Measurements from ENCODE around the gene ING1.
"Not testable (repeated sequence)": the region's sequence is repeated elsewhere in the genome, so short reads cannot be mapped to it uniquely, and the experiment has no call there.

Gene ING1

GRCh38 chr13:110715395-110716246 lies 2.1 kb downstream of the ING1 start:
- peak; percentile 78 for DNase-seq (ENCODE audit: low read depth)

DNA sequence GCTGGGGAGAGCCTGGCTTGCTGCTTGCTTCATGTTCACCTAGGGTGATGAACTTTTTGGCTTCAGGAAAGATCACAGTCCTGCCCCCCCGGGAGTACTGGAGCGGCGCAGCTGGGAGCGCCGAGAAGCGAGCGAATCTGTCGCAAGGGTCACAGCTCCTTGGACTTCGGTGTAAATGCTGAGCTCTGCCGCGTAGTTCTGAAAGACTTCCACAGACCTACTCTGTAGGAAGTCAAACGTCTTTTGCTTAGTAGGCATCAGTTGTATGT lies 2.7 kb downstream of the ING1 start:
- DNase-seq (ENCODE audit: low read depth), result no peak

DNA sequence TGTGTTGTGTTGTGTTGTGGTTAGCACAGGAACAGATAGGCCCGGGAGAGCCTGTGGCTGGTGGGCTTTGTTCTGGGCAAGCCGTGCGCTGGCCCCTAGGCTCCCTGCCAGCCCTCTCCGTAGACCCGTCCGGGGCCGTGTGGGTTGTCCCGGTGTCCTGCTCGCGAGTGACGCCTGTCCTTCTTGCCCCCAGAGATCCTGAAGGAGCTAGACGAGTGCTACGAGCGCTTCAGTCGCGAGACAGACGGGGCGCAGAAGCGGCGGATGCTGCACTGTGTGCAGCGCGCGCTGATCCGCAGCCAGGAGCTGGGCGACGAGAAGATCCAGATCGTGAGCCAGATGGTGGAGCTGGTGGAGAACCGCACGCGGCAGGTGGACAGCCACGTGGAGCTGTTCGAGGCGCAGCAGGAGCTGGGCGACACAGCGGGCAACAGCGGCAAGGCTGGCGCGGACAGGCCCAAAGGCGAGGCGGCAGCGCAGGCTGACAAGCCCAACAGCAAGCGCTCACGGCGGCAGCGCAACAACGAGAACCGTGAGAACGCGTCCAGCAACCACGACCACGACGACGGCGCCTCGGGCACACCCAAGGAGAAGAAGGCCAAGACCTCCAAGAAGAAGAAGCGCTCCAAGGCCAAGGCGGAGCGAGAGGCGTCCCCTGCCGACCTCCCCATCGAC lies 5.7 kb downstream of the ING1 start:
- DNase-seq (ENCODE audit: low read depth), result no peak

- DNase-seq (ENCODE audit: low read depth), result no peak
These were observed 9.5 kb downstream of the ING1 start for GRCh38 chr13:110722971-110723370.

DNA sequence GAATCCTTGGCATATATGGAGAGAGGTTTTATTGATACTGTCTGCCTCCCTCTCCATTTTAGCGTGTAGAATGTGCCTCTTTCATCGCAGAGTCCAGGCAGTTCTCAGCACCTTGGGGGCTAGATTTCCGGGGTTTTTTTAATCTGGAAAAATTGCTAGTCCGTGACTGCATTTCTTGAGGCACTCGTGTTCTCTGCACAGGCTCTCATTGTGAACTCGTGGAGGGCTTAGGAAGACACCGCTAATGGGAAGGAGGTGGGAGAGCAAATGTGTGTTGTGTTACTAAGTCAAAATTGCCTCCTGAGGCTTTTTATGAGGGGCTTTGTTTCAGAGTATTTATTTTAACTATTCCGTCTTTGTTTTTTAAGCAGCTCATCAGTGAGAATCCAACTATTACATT lies 10.1 kb downstream of the ING1 start:
- DNase-seq (ENCODE audit: low read depth), result no peak

DNA sequence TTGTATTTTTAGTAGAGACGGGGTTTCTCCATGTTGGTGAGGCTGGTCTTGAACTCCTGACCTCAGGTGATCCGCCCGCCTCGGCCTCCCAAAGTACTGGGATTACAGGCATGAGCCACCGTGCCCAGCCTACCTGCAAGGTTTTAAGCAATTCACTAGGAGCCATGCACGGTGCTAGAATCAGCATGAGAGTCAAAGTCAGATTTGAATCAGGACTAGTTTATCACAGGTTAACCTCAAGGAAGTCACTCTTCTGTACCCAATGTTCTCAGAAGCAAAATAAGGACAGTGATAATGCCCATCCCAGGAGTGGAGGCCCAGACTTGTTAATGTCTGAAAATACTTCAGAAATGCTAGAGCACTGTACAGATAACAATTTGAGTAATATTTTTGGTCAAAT lies 12.7 kb downstream of the ING1 start:
- DNase-seq (ENCODE audit: low read depth), result not testable (repeated sequence)

DNA sequence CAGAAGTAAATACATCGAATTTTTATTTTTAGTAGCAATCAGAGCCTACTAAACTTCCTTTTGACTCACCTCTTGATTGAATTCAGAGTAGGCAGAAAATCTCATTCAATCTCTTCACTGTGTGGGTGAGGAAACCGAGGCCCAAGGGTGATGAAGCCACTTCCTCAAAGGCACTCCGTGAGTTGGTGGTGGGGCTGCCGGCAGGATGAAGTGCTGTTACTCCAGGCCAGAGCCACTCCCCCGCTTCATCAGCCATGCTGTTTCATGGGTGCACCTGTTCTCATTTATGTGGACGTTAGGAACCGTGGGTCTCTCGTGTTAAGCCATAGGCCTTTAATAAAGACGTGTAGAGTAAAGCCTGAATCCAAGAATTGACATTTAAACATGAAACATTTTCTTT lies 13.2 kb downstream of the ING1 start:
- DNase-seq (ENCODE audit: low read depth), result peak; percentile 35

GRCh38 chr13:110731072-110731471 lies 17.6 kb downstream of the ING1 start:
- DNase-seq (ENCODE audit: low read depth), result no peak

- no peak for DNase-seq (ENCODE audit: low read depth)
These were observed 21.1 kb downstream of the ING1 start for GRCh38 chr13:110734561-110734960.

DNA sequence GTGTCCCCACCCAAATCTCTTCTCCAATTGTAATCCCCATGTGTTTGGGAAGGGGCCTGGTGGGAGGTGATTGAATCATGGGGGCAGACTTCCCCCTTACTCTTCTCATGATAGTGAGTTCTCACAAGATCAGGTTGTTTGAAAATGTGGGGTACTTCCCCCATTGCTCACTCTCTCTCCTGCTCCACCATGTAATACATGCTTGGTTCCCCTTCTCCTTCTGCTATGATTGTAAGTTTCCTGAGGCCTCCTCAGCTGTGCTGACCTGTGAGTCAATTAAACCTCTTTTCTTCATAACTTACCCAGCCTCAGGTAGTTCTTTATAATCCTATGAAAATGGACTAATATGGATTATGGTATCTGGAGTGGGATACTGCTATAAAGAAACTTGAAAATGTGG lies 24.1 kb downstream of the ING1 start:
- DNase-seq (ENCODE audit: low read depth), result no peak

- no peak for DNase-seq (ENCODE audit: low read depth)
These were observed 30.2 kb downstream of the ING1 start for GRCh38 chr13:110743687-110744086.

DNA sequence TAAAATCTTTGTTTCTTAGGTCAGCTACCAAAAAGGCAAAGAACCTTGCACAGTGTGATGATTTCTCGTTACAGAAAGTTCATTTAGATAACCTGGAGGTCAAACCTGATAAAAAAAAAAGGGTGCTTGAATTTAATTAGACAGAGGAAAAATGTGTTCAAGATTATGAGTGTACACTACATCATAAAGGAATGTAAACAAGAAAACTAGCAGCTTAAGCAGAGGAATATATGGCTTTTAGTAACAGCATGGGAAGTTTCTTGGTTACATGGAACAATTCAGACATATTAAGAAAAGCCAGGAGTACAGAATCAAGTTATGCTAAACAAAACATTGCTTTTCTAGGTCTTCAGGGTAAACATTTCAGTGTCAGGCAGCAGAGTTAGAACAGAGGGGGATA lies 32.9 kb downstream of the ING1 start:
- DNase-seq (ENCODE audit: low read depth), result no peak

GRCh38 chr13:110748271-110748670 lies 34.8 kb downstream of the ING1 start:
- DNase-seq (ENCODE audit: low read depth), result no peak

- DNase-seq (ENCODE audit: low read depth), result no peak
These were observed 42.7 kb downstream of the ING1 start for GRCh38 chr13:110756219-110756631.

DNA sequence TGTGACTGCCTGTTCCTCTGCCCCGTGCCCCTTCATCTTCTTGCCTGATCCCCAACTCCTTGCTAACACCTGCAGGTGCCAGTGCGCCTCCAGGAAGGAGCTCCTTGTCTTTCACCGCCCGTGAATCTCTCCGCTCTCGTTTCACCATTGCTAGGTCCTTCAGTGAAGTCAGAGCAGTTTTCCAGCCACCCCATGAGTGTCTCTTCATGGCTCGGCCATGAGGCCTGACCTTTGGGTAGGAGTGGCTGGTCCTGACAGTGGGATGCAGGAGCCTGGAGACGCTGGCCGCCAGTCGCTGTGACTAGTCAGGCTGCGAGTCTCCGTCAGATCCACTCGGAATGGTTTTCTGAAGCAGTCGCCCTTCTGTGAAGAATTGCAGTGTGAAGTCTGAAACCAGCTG lies 43.8 kb downstream of the ING1 start:
- no peak for DNase-seq (ENCODE audit: low read depth)

DNA sequence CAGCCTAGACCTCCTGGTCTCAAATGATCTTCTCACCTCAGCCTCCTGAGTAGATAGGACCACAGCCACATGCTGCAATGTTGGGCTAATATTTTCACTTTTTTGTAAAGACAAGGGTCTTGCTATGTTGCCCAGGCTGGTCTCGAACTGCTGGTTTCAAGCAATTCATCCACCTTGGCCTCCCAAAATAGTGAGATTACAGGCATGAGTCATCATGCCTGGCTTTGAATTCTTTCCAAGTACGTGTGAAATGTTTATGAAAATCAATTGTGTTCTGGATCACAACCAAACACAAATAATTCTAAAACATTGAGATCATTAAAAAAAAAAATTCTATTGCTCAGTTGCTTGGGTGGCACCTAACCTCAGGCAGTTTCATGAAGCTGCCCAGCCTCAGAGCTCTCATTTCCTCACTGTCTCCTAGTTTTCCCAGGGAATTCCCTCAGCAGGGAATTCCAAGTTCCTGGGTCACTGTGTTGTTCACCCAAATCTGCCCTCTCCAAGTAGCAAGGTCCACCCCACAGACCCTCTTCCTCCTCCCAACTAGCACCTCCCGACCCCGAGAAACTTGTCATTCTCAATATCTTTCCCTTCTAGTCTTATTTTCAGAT lies 44.8 kb downstream of the ING1 start:
- no peak for DNase-seq (ENCODE audit: low read depth)

GRCh38 chr13:110759710-110760109 lies 46.2 kb downstream of the ING1 start:
- no peak for DNase-seq (ENCODE audit: low read depth)

- DNase-seq (ENCODE audit: low read depth), result no peak
These were observed 47.1 kb downstream of the ING1 start for GRCh38 chr13:110760611-110761010.

DNA sequence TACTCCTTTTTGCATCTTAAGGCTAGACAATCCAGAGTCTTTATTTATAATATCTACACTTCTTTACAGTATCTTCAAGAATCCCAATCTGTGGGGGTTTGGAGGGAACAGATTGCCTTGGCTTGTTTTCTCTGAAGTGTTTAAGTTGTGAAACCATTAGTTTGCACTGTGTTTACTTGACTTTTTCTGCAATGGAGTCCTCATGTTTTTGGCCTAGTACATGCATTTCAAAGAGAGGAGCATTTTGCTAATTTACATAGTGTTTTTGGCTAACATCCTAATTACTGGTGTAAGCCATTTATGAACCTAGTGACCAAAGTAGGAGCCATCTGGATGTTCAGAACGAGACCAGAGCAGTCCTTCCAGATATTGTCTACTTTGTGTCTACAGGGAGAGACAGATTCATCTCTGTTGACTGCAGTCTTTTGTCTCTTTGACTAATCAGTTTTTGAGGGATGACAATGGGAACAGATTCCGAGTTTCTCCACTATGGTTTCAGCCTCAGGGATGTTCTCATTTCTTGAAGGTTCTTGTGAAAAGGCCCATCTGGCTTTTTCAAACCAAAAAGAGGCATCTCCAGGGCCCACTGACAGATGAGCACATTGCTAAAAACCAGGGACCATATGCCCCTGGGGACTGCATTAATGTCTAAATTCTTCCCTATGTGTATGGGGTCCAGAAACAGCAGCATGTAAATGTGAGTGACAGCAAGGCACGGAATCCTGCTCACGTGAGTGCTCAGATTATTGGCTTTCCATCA lies 53.4 kb downstream of the ING1 start:
- no peak for DNase-seq (ENCODE audit: low read depth)

DNA sequence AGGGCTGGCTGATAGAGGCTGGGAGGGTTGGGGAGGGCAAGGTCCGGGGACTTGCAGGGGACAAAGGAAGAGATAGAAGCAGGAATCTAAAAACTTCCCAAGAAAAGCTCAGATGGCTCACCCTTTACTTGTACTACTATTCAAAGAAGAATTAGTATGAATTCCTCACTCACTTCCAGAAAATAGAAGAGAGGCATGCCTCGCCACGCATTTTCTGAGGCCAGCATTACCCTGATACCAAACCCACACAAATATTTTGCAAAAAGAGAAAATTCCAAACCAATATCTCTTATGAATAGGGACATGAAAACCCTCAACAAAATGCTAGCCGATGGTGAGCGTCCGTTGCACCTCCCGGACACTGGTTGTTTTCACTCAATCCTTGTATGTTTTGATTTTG lies 54.0 kb downstream of the ING1 start:
- no peak for DNase-seq (ENCODE audit: low read depth)

DNA sequence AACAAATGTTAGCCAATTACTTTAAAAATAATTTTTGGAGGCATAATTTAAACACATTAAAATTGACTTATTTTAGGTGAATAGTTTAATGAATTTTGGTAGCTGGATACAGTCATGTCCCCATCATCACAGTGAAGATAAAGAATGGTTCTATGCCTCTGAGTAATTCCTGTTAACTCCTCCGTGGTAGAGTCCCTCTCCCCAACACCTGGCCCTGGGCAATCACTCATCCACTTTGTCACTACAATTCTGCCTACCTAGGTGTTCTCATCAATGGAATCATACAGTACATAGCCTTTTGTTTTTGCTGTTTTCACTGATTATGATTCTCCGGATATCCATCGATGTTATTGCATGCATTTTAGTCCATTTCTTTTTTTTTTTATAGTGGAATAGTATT lies 55.6 kb downstream of the ING1 start:
- DNase-seq (ENCODE audit: low read depth), result no peak

- no peak for DNase-seq (ENCODE audit: low read depth)
These were observed 57.2 kb downstream of the ING1 start for GRCh38 chr13:110770678-110771077.

DNA sequence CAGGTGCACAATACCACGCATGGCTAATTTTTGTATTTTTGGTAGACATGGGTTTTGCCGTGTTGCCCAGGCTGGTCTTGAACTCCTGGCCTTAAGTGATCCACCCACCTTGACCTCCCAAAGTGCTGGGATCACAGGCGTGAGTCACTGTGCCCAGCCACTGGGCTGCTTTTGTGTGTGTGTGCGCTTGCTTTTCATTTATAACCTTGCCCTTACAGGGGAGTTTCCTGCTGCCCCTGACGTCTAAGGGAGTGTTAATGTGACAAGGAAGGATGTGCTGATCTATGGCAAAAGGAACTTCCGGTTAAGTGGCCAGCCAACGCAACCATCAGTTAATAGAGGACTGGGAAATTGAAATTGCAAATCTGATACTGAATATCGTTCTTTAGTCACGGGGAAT lies 57.7 kb downstream of the ING1 start:
- DNase-seq (ENCODE audit: low read depth), result no peak

Measured in stimulated activated CD8-positive, alpha-beta memory T cell treated with anti-CD3 and anti-CD28 coated beads, Interleukin-15, amount 100 ng/mL, for 24 hours (primary cell).